GM10847 (cell line): Measurements from ENCODE around the gene SLCO4A1.

Experiments used
- POLR2A ChIP-seq: IDR thresholded peaks from 2 replicates; pipeline ENCODE4 v1.6.1; 2011; ENCODE audit not compliant: insufficient read length; ENCODE audit errors: extremely low read depth

The SLCO4A1 gene

DNA sequence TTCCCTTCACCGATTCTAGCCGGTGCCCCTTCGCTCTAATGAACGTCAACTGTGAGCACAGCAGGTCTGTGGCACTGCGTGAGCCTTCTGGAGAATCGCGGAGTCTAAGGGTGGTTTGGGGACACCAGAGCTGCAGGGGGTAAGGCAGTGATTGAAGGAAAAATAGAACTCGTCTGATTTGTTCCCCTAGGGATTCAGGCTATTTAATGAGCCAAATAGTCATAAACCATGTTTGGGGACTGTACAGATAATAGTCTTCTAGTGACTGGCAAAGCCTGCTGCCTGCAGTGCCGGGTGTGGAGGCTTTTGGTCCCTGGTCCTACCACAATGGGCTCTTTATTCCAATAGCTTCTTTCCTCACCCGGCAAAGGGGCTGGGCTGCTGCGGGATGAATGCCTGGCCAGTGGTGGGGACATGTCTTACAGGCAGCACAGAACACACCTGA, 55.2 kb downstream of the SLCO4A1 start:
- no peak for TF ChIP-seq POLR2A

DNA sequence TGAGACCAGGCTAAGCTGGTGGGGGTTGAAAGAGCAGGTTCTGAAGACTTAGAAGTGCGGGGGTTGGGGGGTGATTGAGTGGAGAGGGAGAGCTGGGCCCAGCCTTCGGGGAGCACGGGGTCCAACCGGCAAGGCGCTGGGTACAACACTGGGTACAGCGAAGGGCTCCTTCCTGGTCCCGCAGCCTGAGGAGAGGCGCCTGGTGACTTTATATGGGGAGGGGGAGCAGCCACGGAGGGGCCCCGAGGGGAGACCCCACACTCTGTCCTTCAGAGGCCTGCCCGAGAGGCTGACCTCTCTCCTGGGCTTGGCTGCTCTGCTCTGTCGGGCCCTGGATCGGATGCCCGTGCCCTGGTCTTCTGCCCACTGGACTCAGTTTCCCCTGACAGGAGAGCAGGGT, 55.9 kb downstream of the SLCO4A1 start:
- no peak for TF ChIP-seq POLR2A

DNA sequence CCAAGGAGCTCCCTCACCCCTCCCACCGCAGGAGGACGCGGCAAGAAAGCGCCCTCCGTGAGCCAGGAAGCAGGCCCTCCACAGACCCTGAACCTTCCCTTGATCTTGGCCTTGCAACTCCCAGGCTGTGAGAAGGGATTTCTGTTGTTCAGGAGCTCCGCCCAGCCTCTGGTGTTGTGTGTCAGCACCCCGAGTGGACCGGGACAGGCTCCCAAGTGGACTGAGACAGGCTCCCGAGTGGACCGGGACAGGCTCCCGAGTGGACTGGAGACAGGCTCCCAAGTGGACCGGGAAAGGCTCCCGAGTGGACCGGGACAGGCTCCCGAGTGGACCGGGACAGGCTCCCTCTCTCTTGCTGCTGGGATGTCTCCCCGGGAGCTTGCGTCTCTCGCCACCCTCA, 57.0 kb downstream of the SLCO4A1 start:
- no peak for TF ChIP-seq POLR2A

DNA sequence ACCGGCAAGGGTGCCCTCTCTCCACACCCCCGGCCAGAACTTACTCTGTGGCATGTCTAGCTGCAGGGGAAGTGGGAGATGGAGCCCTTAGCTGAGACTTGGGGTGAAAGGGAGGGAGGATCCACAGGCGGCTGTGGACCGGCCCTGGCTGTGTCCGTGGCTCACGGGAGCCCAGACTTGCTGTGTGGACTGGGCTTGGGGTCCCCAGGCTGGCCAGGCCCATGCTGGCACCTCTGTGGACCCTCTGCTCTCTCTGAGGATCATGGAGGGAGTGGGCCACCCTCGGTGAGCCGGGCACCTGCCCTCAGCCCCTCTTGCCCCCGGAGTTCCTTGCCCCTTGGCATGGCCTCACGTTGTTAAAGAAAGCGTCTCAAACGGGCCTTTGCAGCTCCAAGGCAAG, 57.4 kb downstream of the SLCO4A1 start:
- TF ChIP-seq POLR2A = no peak

DNA sequence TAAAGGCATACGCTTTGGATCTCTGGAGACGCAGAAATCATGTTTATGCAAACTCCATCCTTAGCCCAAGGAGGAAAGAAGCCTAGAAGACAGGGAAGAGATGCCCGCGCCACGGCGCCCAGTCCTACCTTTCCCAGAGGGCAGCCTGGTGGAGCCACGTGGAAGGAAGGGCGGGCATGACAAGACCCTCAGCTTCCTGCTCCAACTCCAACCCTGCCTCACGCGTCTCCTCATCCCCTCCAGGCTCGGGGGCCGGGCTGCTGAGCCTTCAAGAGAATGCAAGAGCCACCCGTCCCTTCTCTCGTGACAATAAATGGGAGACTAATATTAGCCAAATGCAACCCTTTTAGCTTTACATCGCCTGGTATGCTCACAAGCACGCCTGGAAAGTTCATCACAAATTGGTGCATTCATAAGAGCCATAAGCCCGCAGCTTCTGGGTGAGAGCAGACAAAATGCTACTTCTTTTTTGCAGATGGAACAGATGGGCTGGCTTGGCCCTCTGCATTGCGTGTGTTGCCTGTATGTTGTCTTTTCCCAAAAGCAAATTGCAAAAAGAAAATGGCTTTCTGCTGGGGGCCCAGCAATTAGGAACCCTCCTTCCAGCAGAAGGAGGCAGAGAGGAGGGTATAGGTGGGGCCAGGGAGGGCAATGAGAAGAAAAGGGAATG, 58.1 kb downstream of the SLCO4A1 start:
- TF ChIP-seq POLR2A = no peak

DNA sequence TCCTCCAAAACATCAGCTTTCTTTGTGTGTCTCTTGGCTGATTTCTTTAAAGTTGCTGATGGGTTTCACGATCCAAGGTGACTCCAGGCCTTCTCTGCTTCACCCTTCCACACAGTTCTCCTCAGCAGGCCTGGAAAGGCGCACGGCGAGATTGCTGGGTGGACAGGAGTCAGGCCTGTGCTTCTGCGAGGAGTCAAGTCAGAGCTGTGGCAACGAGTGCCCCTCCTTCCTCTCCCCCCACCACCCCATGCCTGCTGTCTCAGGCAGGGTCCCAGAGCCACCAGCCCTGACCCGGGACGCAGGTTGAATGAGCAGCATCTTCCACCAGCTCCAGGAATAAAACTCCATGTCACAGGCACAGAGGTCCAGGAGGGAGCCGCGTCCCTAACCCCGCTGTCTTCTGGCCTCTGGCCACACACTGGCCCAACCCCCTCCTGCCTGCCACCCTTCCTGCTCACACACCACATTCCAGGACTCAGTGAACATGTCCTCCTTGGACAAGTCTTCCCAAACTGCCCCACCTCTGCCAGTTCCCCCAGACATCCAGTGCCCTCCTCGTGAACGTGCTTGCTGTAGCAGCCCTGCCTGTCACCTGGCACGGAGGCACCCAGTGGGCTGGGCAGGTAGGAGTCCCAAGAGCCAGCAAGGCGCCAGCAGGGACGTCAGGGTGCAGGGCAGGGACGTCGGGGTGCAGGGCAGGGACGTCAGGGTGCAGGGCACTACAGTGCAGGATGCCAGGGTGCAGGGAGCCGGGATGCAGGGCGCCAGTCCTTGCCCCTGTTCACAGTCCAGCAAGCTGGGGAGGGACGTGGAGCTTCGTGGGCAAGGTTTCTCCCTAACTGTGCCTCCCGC, 59.1 kb downstream of the SLCO4A1 start:
- no peak for TF ChIP-seq POLR2A

DNA sequence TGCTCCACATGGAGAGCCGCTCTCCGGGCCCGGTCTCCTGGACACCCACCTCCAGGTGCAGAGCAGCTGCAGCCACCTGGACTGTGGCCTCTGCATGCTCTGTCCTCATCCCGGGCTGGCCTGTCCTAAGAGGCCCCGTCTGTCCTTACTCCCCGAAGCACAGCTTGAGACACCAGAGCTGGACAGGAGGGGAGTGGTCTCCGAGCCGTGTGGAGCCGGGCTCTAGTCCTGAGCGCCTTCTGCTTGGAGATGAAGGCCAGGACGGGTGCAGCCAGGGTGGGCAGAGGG, 59.7 kb downstream of the SLCO4A1 start:
- TF ChIP-seq POLR2A = no peak

DNA sequence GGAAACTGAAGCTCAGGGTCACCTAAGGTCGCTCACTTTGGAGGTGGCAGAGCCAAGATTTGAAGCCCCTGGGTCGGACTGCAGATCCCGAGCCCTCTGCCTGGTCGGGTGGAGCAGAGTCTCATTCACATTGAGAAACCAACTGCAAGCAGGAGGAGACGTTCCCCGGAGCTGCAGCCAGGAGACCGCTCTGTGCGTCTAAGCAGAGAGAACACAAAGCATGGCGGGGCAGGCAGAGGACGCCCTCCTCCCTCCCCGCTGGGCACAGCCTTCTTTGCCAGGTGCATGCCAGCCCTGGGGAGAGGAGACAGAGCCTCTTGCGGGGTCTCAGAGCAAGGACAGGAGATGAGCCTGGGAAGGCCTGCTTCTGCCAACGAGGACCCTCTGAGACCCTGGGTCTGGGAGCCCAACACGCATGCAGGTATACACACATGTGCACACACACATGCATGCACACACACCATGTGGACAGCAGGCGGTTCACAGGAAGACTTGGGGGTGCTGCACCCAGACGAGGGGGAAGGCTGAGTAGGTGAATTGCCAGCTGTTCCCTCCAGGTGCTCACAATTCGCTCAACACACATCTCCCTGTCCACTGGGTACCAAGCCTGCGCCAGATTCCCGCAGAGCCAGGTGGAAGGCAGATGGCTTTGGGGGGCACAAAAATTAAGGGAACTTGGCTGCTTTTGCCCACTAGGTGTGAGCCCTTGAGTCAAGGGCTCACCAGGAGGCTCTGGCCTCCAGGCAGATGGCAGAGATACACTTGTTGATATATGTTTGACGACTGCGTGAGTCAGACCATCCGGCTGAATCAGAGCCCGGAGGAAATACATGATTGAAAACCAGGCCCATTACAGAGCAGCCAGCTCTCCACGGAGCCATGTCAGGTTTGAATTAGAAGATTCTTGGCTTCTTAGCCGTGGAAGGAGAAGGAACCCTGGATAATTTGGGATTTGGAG, 60.9 kb downstream of the SLCO4A1 start:
- TF ChIP-seq POLR2A = no peak

DNA sequence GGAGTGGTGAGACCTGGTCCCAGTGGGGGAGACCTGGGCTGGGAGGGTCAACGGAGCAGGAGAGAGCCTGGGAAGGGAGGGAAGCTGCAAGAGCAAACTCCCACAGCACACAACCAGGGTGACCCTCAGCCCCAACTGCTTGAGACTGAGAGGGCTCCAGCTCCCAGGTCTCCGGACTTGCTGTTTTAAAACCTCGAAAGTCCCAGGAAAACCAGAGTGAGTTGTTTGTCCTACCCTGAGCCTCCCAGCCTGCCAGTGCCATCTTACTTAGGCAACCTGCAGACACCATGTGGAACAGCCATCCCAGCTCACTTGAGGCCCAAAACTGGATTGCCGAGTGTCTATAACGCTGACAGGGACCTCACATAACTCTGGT, 61.5 kb downstream of the SLCO4A1 start:
- no peak for TF ChIP-seq POLR2A

DNA sequence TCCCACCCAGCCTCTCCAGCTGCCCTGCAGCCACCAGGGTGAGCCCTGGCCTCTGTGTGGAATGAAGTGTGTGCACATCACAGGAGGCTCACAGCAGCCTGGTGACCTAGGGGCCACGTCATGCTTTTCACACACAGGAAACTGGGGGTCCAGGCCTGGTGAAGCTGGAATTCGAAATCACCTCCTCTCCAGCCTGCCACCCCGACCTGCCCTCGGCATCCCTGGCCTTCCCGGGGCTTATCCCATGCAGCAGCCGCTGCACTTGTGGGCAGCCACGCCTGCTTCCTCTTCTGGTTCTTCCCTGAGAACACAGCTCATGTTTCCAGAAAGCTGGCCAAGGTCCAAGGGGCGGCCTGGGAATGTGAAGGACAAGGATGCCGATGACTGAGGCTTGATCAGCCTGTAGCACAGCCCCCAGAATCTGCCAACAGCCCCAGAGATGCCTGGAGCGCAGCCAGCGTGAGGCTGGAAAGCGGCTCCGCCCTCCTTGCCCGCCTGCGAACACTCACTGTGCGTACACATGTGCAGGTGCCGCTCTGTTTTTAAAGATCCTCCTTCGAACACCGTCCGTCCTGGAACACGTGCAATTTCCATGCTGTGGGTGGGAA, 62.1 kb downstream of the SLCO4A1 start:
- TF ChIP-seq POLR2A = no peak

DNA sequence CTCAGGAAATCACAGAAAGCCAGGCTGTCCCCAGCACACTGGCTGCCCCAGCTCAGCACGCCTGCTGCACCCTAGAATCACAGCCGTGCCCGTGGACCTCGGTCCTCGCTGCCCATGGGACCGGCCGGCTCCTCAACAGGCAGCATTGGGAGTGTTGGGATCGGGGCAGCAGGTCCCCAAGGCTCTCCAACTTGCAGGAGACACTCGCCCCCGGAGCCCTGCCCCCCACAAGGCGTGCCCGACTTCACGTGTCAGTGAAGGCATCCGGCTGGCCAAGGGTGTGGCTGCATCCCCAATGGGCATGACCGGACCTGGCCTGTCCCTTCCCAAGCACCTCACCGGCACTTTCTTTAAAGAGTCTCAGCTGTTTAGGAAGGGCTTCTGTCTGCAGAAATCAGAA, 63.3 kb downstream of the SLCO4A1 start:
- no peak for TF ChIP-seq POLR2A

DNA sequence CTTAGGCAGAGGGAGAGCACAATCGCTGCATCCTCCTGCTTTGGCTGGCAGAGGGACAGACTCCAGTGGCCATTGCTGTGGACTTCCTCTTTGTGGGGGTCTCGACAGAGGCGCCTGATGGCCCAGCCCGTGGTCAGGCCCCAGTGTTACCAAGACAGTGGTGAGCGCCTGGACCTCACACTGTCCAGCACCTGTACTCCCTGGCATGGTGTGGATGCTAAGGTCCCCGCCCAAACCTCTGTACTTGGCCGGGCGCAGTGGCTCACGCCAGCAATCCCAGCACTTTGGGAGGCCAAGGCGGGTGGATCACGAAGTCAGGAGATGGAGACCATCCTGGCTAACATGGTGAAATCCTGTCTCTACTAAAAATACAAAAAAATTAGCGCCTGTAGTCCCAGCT, 64.0 kb downstream of the SLCO4A1 start:
- no peak for TF ChIP-seq POLR2A

DNA sequence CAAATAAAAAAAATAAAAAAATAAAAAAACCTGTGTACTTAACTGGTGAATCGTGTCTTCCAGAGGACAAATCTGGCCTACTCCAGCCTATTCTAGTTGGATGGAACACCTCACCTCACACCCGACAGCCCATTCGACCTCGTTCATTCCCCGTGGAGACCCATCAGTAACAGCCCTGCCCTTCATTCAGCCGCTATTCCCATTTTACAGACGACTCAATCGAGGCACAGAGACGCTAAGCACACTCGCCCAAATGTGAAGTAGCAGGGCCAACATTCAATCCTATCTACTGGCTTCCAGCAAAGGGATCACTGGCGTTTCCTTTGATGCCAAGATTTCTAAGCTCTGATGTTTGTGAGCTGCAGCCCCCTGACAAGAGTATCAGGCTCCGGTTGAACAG, 64.6 kb downstream of the SLCO4A1 start:
- no peak for TF ChIP-seq POLR2A

DNA sequence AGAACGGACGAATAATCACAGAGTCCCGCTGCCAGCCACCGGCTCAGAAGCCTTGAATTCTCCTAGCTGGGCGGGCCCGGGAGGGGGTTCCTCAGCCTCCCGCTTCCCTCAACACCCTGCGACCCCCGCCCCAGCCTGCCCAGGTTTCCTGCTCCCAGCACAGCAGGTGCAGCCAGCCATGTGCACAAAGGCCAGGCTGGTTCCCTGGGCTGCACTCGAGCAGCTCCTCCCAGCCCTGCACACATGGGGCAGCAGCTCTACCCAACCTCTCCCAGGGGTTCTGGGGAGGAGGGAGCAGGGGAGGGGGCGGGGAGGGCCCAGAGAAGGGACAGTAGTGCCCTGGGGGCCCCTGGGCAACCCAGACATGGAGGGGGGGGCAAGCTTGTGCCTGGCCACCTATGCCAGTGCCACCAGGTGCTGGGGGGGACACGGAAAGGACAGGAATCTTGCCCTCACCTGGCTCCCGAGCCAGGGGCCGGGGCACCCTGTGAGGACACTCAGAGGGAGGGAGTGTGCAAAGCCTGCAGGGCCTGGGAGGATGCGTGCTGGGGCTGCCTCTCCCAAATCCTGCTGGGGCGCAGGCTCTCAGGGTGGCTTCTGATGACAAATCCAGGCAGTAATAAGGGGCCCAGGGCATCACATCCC, 65.1 kb downstream of the SLCO4A1 start:
- TF ChIP-seq POLR2A = no peak
